Stimulated activated CD4-positive, alpha-beta T cell treated with anti-CD3 and anti-CD28 coated beads, Interleukin-4, amount 100 ng/mL, for 4 hours (primary cell): ENCODE results near the gene ADARB2.

Experiments used
- DNase-seq, 2 experiments: peaks; one replicate each; pipeline ENCODE4 v3.0.0-alpha.2; 2020

Gene ADARB2

DNA sequence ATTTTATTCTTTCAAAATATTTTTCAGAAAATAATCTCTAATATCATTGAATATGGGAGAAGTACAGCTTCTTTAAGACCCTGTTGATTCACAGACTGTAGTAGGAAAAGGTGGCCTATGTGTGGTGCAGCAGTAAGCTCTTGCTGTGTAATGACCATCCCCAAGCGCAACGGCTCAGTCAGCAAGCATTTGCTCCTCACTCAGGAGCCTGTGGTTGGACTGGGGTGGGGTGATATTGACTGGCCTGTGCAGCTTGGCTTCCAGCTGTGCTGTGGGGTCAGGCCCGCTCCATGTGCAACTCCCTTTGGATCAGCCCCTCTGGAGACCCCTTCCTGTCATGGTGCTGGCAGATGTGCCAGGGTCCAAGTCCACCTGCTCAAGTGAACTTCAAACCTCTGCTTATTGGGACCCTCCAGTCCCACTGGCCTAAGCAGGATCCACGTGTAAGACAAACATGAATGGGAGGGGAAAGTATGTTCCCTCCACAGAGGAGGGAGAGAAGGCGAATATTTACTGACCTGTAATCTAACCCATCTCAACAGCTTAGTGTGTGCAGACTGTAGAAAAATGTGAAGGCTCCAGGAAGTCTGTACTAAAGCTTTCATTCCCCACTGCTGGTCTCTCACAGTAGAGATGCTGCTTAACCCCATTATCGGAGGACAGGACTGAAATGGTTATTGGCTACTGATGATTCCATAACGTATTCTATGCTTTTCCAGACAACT, 441.4 kb downstream of the ADARB2 start:
- no peak for DNase-seq

DNA sequence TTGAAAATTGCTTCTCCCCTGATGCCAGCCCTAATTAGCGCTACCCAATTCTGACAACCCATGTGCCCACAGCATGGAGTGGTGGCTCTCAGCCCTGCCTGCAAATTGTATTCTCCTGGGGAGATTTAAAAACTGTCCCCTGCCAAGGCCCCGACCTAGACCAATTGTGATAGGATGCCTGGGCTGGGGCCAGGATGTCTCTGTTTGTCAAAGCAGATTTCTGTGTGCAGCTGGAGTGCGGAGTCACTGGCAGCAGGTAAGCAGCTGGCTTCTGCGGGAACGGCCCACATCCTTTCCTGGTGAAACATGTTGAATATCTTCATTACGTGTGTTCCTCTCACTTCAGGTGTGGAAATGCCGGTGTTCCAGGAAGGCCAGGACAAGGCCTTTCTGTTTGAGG, 442.6 kb downstream of the ADARB2 start:
- no peak for DNase-seq

- DNase-seq: no peak
Measured at GRCh38 chr10:1293636-1294435, 443.5 kb downstream of the ADARB2 start.

DNA sequence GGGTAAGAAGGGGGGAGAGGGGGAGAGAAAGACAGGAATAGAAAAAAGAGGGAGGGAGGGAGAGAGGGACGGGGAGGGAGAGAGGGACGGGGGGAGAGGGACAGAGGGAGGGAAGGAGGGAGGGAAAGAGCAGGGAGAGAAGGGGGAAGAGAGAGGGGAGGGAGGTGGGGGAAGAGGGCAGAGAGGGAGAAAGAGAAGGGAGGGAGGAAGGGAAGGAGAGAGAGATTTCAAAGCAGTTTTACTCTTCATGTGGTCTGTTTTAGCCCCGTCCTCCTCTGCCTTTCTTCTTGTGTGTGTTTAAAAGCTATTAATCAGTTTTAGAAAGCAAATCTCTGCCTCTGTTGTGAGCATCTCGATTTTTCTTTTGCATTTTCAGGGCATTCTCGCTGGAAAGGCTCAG, 444.2 kb downstream of the ADARB2 start:
- DNase-seq: no peak

GRCh38 chr10:1292611-1293031, 444.7 kb downstream of the ADARB2 start:
- no peak for DNase-seq

GRCh38 chr10:1291178-1292090, 445.9 kb downstream of the ADARB2 start:
- DNase-seq: no peak

DNA sequence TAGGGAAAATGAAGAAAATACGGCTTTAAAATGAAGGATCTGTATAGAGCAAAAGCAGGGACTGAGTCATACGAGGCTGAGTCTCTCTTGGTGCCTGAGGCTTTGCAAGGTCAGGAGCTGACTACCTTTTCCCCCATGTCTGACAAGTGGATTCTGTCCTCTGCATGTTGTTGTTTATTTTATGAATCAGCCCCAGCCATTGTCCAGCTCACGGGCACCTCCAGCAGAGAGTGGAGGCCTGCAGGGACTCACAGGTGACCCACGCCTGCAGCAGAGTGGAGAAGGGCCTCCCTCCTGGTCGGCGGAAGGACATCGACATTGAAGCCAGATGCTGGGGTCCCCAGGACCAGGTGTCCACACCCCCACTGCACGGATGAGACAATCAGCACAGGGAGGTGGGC, 447.3 kb downstream of the ADARB2 start:
- no peak for DNase-seq

- DNase-seq: no peak
Measured at GRCh38 chr10:1289591-1289990, 447.7 kb downstream of the ADARB2 start.

GRCh38 chr10:1287971-1288401, 449.3 kb downstream of the ADARB2 start:
- DNase-seq: no peak

DNA sequence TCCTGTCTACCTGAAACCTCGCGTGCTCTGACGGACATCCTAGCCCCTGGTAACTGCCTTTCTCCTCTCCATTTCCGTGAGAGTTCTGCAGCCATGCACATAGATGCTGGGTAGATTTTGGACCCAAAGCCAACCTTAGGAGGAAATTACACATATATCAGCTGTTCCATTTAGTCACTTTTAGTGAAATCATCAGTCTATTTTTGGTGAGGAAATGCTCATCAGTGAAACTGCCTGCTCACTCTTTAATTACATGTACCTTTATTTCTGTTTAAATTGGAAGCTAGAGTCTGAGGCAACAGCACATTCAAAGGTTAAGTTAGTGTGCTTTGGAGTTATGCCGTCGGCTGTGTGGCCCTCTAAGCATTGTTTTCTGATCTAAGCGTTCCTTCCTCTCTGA, 449.8 kb downstream of the ADARB2 start:
- DNase-seq: no peak

DNA sequence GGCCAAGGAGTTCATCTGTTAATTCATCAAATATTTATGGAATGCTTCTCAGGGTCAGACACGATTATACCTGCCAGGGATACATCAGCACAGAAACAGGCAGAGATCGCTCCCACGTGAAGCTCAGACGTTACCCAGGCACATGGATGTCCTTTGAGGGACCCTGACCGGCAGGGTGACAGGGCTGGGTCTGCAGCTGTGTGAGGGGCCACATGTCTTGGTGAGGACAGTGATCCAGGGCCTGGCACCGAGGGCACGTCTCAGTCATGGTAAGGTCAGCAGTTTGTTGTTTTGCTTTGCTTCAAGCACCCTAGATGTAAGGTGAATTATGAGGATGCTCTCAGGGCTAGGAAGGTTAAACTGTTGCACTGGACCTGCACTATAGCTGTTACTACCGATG, 453.2 kb downstream of the ADARB2 start:
- DNase-seq: no peak

DNA sequence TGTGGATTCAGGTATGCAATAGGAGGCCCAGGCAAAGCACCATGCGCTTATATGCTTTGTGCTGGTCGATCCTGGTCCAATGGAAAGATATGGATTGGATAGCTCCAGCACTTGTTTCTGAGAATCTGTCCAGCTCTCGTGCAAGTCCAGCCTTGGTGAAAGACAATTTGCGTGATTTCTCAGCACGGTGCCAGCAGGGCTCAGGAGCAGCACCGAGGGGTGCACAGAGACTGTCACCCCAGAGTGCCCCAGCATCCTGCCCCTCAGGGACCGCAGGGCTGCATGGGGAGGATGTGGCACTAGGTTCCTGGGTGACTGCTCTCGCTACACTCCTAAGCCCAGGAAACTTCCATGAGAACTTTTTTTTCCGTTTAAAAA, 455.9 kb downstream of the ADARB2 start:
- no peak for DNase-seq

DNA sequence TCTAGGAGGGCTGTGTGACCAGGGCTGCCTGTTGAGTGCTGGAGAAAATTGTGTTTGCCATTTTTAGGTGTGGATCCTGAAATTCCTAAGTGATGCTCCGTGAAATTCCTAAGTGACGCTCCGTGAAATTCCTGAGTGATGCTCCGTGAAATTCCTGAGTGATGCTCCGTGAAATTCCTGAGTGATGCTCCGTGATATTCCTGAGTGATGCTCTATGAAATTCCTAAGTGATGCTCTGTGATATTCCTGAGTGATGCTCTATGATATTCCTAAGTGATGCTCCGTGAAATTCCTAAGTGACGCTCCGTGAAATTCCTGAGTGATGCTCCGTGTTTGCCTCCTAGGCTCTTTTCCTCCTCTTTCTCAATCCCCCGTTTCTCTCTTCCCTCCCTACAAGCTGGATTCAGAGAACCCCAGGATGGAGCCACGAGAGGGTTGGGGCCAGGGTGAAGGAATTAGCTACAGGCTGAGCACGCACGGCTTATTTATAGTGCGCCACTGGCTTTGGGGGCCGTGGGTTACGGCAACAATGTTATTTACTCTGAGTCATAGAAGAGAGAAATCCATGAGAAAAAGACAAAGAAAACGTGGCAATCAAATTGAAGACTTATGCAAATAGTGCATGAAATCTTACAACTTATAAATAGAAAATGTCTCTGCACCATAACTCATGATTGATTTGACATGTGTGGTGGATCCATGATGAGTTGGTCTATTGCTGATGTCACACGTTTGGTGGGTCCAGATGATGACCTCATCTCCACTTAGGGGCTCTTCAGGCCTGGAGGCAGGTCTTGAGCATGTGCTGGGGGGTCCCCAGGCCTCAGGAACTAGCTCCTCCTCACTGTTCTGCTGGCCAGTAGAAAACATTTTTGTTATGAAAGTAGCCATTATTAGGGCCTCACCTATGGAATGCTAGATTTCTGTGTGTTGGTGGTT, 456.6 kb downstream of the ADARB2 start:
- no peak for DNase-seq

- DNase-seq: no peak
Measured at GRCh38 chr10:1278306-1278705, 459.0 kb downstream of the ADARB2 start.

DNA sequence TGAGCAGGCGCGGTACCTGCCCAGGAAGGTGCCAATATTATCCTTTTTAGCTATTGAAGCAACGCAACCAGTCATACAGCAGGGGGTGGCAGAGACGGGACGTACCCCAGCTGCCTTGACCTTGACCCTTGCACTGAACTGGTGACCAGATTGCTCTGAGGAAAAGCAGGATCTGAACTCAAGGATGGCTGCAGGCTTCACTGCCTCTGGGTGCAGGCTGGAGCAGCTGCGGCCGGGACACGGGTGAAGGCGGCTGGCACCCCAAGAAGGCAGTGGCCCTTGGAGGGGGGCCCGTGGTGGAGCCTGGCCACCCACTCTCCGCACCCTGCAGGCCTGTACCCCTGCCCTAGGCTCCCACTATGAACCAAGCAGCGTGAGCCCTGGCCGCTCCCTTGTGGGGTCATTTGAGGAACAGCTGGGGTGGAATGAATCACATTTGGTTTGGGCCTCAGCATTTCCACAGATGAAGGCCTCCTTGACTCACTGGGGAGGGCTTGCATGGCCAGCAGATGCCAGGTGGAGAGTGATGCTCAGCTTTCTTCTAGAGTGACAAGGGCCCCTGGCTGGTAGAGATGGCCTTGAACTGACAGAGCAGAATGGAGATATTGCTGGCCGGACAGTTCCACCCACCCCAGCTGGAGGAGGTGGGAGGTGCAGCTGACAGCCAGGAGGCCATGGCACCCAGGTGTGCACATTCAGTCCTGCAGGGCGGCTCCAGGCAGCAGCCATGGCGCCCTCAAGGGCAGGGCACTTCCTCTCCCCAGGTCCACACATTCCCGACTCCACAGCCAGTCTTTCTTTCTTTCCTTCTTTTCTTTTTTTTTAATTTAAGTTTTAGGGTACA, 462.4 kb downstream of the ADARB2 start:
- DNase-seq: no peak

- no peak for DNase-seq
Measured at GRCh38 chr10:1274111-1274661, 463.1 kb downstream of the ADARB2 start.

GRCh38 chr10:1273372-1274105, 463.8 kb downstream of the ADARB2 start:
- DNase-seq: no peak

DNA sequence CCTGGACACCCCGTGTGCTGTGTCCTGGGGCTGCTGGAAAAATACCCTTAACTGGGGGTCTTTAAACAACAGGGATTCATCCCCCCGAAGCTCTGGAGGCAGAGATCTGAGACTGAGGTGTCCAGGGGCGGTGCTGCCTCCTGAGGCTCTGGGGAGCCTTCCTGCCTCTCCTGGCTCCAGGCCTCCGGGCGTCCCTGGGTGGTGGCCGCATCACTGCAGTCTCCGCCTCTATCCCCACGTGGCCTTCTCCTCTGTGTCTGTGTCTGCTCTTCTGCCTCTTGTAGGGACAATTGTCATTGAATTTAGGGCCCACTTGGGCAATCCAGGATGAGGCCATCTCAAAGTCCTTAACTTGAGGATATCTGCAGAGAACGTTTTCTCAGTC, 464.6 kb downstream of the ADARB2 start:
- no peak for DNase-seq

DNA sequence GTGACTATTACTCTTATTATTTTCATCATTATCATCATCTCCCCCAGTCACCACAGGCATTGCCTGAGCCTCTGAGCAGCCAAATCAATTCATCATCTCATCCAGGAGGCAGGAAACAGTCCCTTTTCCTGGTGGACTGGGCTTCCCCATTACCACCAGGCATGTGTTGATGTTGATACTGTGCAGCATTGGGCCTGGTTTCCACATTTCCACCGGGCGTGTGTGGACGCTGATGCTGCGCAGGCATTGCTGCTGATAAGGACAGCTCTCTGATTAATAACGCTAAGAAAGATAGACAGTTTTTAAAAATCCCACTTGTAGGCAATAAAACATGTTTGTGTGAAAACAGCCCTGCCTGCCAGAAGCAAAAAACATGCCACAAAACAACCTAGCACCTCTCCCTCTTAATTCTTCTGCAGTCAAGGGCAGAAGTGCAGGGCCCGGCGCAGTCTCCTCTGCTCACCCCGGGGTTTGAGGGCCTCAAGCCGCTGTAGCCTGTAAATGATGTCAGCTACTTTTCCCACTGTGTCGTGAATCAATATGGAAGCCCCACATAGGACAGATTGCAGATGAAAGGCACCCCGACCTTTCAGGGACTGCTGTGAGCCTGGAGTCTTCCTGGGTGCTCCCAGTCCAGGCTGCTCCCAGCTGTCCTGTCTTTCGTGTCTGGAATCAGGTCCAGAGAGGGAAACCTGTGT, 465.1 kb downstream of the ADARB2 start:
- DNase-seq: no peak

GRCh38 chr10:1270906-1271305, 466.4 kb downstream of the ADARB2 start:
- no peak for DNase-seq
